K562 (cell line): Measurements from ENCODE around the gene MYOZ3.

Experiments used
- NR3C1 ChIP-seq: sonication (generic); formaldehyde crosslinking; IDR thresholded peaks from 2 replicates; pipeline ENCODE4 v1.8.1; 2022; ENCODE audit warnings: missing genetic modification reagents
- POLR2A ChIP-seq: fragments of 450-650 bp; conservative IDR thresholded peaks from 2 replicates; pipeline ENCODE4 v1.6.1; 2016
- RBM39 ChIP-seq: fragments of 200-400 bp; formaldehyde crosslinking; optimal IDR thresholded peaks from 2 replicates; pipeline ENCODE3; 2018; ENCODE audit warnings: low read depth, low read length
- SIN3A ChIP-seq, 2 experiments: fragments of 150-350 bp in 1 of 2; IDR thresholded peaks; 2 replicates each; pipeline ENCODE4 v1.6.1; 2011 to 2016; ENCODE audit warnings: borderline replicate concordance in 2 of 2, low read depth in 2 of 2, low read length in 2 of 2, mild to moderate bottlenecking in 2 of 2, moderate library complexity in 2 of 2; ENCODE audit not compliant: control insufficient read depth in 1 of 2
- ZFP30 ChIP-seq: fragments of 250-450 bp; sonication (Bioruptor Pico); IDR thresholded peaks from 2 replicates; pipeline ENCODE4 v1.8.0; 2022; ENCODE audit warnings: moderate library complexity, mild to moderate bottlenecking, inconsistent platforms, borderline replicate concordance
- TF ChIP-seq, protein P1 (sequence below), 3 experiments: IDR thresholded peaks in 2 of 3; conservative IDR thresholded peaks in 1 of 3; 2 replicates each; pipeline ENCODE4 v1.5.1; 2011 to 2012; ENCODE audit warnings: low read length in 3 of 3, mild to moderate bottlenecking in 3 of 3, control low read depth in 2 of 3, improper control_type of control experiment in 1 of 3, inconsistent platforms in 1 of 3, low read depth in 1 of 3, mixed read lengths in 1 of 3, moderate library complexity in 1 of 3; ENCODE audit not compliant: insufficient read depth in 2 of 3

DNA sequence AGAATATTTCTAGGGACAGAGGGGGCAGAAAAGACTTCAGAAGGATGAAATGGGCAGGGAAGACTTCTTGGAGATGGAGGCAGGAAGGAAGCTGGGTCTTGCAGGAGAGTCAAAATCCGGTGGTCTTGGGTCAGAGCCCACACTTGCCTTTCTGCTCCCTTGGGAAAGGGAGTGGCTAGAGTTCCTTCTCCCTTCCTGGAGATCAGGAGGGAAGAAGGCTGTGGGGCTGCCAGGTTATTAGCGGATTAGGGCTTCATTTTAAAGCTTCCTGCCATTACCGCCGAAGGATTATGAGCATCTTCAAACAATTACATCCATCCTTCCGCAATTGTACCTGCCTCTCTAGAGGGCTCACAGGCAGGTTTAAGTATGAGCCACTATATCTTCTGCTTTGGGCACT is 39.8 kb upstream of the MYOZ3 start:
- no peak for TF ChIP-seq ZFP30 (CRISPR knock-in tag)
- TF ChIP-seq, protein P1, sequence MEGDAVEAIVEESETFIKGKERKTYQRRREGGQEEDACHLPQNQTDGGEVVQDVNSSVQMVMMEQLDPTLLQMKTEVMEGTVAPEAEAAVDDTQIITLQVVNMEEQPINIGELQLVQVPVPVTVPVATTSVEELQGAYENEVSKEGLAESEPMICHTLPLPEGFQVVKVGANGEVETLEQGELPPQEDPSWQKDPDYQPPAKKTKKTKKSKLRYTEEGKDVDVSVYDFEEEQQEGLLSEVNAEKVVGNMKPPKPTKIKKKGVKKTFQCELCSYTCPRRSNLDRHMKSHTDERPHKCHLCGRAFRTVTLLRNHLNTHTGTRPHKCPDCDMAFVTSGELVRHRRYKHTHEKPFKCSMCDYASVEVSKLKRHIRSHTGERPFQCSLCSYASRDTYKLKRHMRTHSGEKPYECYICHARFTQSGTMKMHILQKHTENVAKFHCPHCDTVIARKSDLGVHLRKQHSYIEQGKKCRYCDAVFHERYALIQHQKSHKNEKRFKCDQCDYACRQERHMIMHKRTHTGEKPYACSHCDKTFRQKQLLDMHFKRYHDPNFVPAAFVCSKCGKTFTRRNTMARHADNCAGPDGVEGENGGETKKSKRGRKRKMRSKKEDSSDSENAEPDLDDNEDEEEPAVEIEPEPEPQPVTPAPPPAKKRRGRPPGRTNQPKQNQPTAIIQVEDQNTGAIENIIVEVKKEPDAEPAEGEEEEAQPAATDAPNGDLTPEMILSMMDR (IDR thresholded peaks at IDR 0.05 in 2 of 3, conservative IDR thresholded peaks at IDR 0.05 in 1 of 3; ENCODE audit: insufficient read depth in 2 of 3, low read depth in 1 of 3, low read length in 3 of 3): no peak
- TF ChIP-seq POLR2A: no peak
- no peak for TF ChIP-seq SIN3A (IDR thresholded peaks at IDR 0.05; ENCODE audit: borderline replicate concordance in 2 of 2, control insufficient read depth in 1 of 2, low read depth in 2 of 2, low read length in 2 of 2)
- TF ChIP-seq NR3C1 (CRISPR knock-in tag): no peak
- no peak for TF ChIP-seq RBM39
